Measurements from ENCODE around the gene AQP5. TPM values are rescaled to one million over a fixed set of nuclear protein-coding genes. Genes with fewer than 3 reads are reported as not detected.

AQP5 gene
- total and polyA plus RNA-seq, 8 donors: 0.41 to 2.8 (median 1.2) TPM

GRCh38 chr12:49960474-49961110 lies 1.1 kb upstream of the AQP5 start:
- Histone ChIP-seq H3K9me3 (no peaks in the 10 kb centered on the region), H3K4me1 (peaks cover 6 to 11% (median 6%) of the 10 kb centered on the region in 3 donors), H3K4me3 (no peak overlapping the region), H3K27me3 (peaks cover 0 to 8% (median 0%) of the 10 kb centered on the region in 4 donors), H3K36me3 (no peaks in the 10 kb centered on the region), H3K27ac (peak overlapping the region in 1 of 4 donors; percentile 44)
- ATAC-seq (no peak), FAIRE-seq (no peak), DNase-seq (no peak)
- 44 to 46% methylated on average over 12 to 13 of the region's 13 CpGs for WGBS, 2 donors
- no peak for TF ChIP-seq CTCF (IDR thresholded peaks at IDR 0.05)
- intact Hi-C loops (cut with DNase I): no loop called here

GRCh38 chr12:49961993-49962764 lies 507 bp downstream of the AQP5 start:
- WGBS, 2 donors: 76 to 78% methylated on average over 32 to 37 of the region's 37 CpGs
- FAIRE-seq: no peak
- H3K4me3 ChIP-seq: no peak overlapping the region
- H3K4me1 ChIP-seq: peaks cover 6 to 11% (median 6%) of the 10 kb centered on the region in 3 donors
- H3K9me3 ChIP-seq: no peaks in the 10 kb centered on the region
- TF ChIP-seq CTCF (IDR thresholded peaks at IDR 0.05): no peak
- no peak for DNase-seq
- H3K36me3 ChIP-seq: no peaks in the 10 kb centered on the region
- intact Hi-C loops (cut with DNase I): no loop called here
- ATAC-seq: no peak
- H3K27ac ChIP-seq: peak overlapping the region in 2 of 4 donors; percentile 53 to 62
- peaks cover 0 to 8% (median 0%) of the 10 kb centered on the region in 4 donors for H3K27me3 ChIP-seq

- FAIRE-seq (no peak), DNase-seq (peak; percentile 85 to 97 (median 94)), ATAC-seq (peak; percentile 68 to 77 (median 72))
- intact Hi-C loops (cut with DNase I): no loop called here
- H3K27me3 ChIP-seq: peaks cover 0 to 8% (median 0%) of the 10 kb centered on the region in 4 donors
- H3K9me3 ChIP-seq: no peaks in the 10 kb centered on the region
- H3K4me3 ChIP-seq: no peak overlapping the region
- H3K36me3 ChIP-seq: no peaks in the 10 kb centered on the region
- 47 to 48% methylated on average over 21 of the region's 21 CpGs for WGBS, 2 donors
- no peak for TF ChIP-seq CTCF (IDR thresholded peaks at IDR 0.05)
- peak overlapping the region in 2 of 4 donors; percentile 55 to 62 for H3K27ac ChIP-seq
- peaks cover 6 to 11% (median 9%) of the 10 kb centered on the region in 3 donors for H3K4me1 ChIP-seq
Measured at GRCh38 chr12:49962861-49963765, 1.4 kb downstream of the AQP5 start.

GRCh38 chr12:49963976-49964815 lies 2.5 kb downstream of the AQP5 start:
- no peak for DNase-seq
- H3K27ac ChIP-seq: peak overlapping the region in 1 of 4 donors; percentile 62
- WGBS, 2 donors: 84 to 88% methylated on average over 17 of the region's 17 CpGs
- H3K4me3 ChIP-seq: no peak overlapping the region
- TF ChIP-seq CTCF (IDR thresholded peaks at IDR 0.05): no peak
- peaks cover 0 to 5% (median 0%) of the 10 kb centered on the region in 4 donors for H3K27me3 ChIP-seq
- FAIRE-seq: no peak
- no peak for ATAC-seq
- peaks cover 6 to 11% (median 9%) of the 10 kb centered on the region in 3 donors for H3K4me1 ChIP-seq
- H3K9me3 ChIP-seq: no peaks in the 10 kb centered on the region
- no peaks in the 10 kb centered on the region for H3K36me3 ChIP-seq
- intact Hi-C loops (cut with DNase I): no loop called here

Data from pancreas (tissue), 10 donors.